Measurements from ENCODE around the gene VTA1. TPM values are rescaled to one million over a fixed set of nuclear protein-coding genes. Genes with fewer than 3 reads are reported as not detected.
"Not testable (repeated sequence)": the region's sequence is repeated elsewhere in the genome, so short reads cannot be mapped to it uniquely, and the experiment has no call there.

The VTA1 gene
- total RNA-seq, 3 donors from 2014 or later = 31.8 to 58.8 (median 40.2) TPM

DNA sequence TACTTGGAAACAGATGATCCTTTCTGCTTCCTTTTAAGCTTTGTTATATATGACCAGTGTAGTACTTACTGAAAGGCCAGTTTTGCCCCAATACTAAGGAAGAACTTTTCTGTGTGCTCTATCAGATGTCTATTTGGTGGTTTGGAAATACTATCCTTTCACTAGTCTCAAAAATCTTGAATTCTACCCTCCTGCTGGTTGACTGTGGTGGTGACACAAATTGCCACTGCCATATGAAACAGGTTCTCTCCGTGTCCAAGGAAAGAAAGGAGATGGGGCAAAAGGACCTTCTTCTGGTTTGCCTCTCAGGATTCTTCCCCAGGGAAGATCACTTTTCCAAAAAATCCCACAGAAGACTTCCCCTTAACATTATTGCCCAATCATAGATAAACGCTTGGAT is 8.2 kb upstream of the VTA1 start:
- DNase-seq (ENCODE audit: low spot score in 2 of 2) = no peak
- no peaks in the 10 kb centered on the region for H3K4me1 ChIP-seq
- H3K27me3 ChIP-seq = no peaks in the 10 kb centered on the region
- H3K9me3 ChIP-seq = no peaks in the 10 kb centered on the region
- H3K36me3 ChIP-seq = no peaks in the 10 kb centered on the region
- no peak overlapping the region for H3K4me3 ChIP-seq
- no peak overlapping the region for H3K27ac ChIP-seq
- TF ChIP-seq, protein P1, sequence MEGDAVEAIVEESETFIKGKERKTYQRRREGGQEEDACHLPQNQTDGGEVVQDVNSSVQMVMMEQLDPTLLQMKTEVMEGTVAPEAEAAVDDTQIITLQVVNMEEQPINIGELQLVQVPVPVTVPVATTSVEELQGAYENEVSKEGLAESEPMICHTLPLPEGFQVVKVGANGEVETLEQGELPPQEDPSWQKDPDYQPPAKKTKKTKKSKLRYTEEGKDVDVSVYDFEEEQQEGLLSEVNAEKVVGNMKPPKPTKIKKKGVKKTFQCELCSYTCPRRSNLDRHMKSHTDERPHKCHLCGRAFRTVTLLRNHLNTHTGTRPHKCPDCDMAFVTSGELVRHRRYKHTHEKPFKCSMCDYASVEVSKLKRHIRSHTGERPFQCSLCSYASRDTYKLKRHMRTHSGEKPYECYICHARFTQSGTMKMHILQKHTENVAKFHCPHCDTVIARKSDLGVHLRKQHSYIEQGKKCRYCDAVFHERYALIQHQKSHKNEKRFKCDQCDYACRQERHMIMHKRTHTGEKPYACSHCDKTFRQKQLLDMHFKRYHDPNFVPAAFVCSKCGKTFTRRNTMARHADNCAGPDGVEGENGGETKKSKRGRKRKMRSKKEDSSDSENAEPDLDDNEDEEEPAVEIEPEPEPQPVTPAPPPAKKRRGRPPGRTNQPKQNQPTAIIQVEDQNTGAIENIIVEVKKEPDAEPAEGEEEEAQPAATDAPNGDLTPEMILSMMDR (IDR thresholded peaks at IDR 0.05) = no peak
- no peak for TF ChIP-seq POLR2A (IDR thresholded peaks at IDR 0.05)
- no peak for TF ChIP-seq POLR2AphosphoS5 (IDR thresholded peaks at IDR 0.05)
- intact Hi-C loops (cut with DNase I; ENCODE audit: low total_unique reads) = no loop called here

DNA sequence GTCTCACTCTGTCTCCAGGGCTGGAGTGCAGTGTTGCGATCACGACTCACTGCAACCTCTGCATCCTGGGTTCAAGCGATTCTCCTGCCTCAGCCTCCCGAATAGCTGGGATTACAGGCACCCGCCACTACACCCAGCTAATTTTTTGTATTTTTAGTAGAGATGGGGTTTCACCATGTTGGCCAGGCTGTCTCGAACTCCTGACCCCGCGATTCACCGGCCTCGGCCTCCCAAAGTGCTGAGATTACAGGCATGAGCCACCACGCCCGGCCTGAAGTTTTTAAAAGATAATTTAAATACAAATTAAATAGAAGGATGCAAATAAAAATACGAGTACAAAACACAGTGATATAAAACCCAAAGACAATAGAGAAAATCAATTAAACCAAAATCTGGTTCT is 5.5 kb upstream of the VTA1 start:
- H3K27ac ChIP-seq; H3K36me3 ChIP-seq; intact Hi-C loops (cut with DNase I; ENCODE audit: low total_unique reads): not testable (repeated sequence)

GRCh38 chr6:142152746-142153145 is 5.7 kb downstream of the VTA1 start:
- Histone ChIP-seq H3K4me3 (no peak overlapping the region), H3K36me3 (no peaks in the 10 kb centered on the region), H3K9me3 (no peaks in the 10 kb centered on the region), H3K27me3 (no peaks in the 10 kb centered on the region), H3K27ac (no peak overlapping the region), H3K4me1 (peaks cover 0 to 11% of the 10 kb centered on the region in 2 donors)
- intact Hi-C loops (cut with DNase I; ENCODE audit: low total_unique reads) = loop anchor here (5.0 kb wide), 1 partner anchor 1070 kb away; no protein-coding TSS in a partner anchor
- no peak for DNase-seq (ENCODE audit: low spot score in 2 of 2)
- TF ChIP-seq, protein P1 (IDR thresholded peaks at IDR 0.05) = no peak
- TF ChIP-seq POLR2A (IDR thresholded peaks at IDR 0.05) (no peak), POLR2AphosphoS5 (IDR thresholded peaks at IDR 0.05) (no peak)

More for the DNA sequence above, 5.5 kb upstream of the VTA1 start:
- H3K4me3 ChIP-seq; DNase-seq (ENCODE audit: low spot score in 2 of 2); H3K27me3 ChIP-seq; H3K4me1 ChIP-seq; H3K9me3 ChIP-seq: not testable (repeated sequence)

DNA sequence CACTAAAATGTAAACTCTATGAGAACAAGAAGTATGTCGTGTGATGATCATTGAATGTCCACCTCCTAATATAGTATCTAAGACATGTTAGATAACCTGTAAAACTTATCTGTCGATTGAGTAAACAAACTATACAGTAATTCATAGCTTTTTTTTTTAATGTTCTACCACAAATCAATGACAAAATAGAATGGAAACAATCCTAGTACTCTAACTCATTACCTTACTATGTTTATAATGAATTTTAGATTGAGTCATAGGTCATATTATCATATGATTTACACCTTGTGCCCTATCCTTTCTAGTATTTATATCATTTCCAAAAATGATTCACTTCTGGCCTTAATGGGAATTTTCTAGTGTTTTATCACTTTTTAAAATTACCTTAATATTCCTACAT is 6.1 kb downstream of the VTA1 start:
- intact Hi-C loops (cut with DNase I; ENCODE audit: low total_unique reads) = loop anchor here (5.0 kb wide), 1 partner anchor 1069 kb away; no protein-coding TSS in a partner anchor
- no peak overlapping the region for H3K4me3 ChIP-seq
- no peaks in the 10 kb centered on the region for H3K36me3 ChIP-seq
- TF ChIP-seq POLR2AphosphoS5 (IDR thresholded peaks at IDR 0.05) (no peak), POLR2A (IDR thresholded peaks at IDR 0.05) (no peak)
- TF ChIP-seq, protein P1 (IDR thresholded peaks at IDR 0.05) = no peak
- peaks cover 0 to 7% of the 10 kb centered on the region in 2 donors for H3K4me1 ChIP-seq
- H3K27ac ChIP-seq = no peak overlapping the region
- no peak for DNase-seq (ENCODE audit: low spot score in 2 of 2)
- H3K9me3 ChIP-seq = no peaks in the 10 kb centered on the region
- no peaks in the 10 kb centered on the region for H3K27me3 ChIP-seq

- H3K36me3 ChIP-seq = no peaks in the 10 kb centered on the region
- H3K4me1 ChIP-seq = peaks cover 0 to 3% of the 10 kb centered on the region in 2 donors
- H3K27me3 ChIP-seq = no peaks in the 10 kb centered on the region
- H3K27ac ChIP-seq = no peak overlapping the region
- TF ChIP-seq, protein P1 (IDR thresholded peaks at IDR 0.05) = no peak
- TF ChIP-seq POLR2A (IDR thresholded peaks at IDR 0.05) = no peak
- TF ChIP-seq POLR2AphosphoS5 (IDR thresholded peaks at IDR 0.05) = no peak
- H3K4me3 ChIP-seq = no peak overlapping the region
- intact Hi-C loops (cut with DNase I; ENCODE audit: low total_unique reads) = loop anchor here (5.0 kb wide), 1 partner anchor 1068 kb away; no protein-coding TSS in a partner anchor
- no peaks in the 10 kb centered on the region for H3K9me3 ChIP-seq
- no peak for DNase-seq (ENCODE audit: low spot score in 2 of 2)
These were observed 7.3 kb downstream of the VTA1 start for GRCh38 chr6:142154336-142154735.

- H3K36me3 ChIP-seq = no peaks in the 10 kb centered on the region
- DNase-seq (ENCODE audit: low spot score in 2 of 2) = no peak
- TF ChIP-seq, protein P1 (IDR thresholded peaks at IDR 0.05) = no peak
- no peak for TF ChIP-seq POLR2AphosphoS5 (IDR thresholded peaks at IDR 0.05)
- TF ChIP-seq POLR2A (IDR thresholded peaks at IDR 0.05) = no peak
- intact Hi-C loops (cut with DNase I; ENCODE audit: low total_unique reads) = no loop called here
- no peaks in the 10 kb centered on the region for H3K9me3 ChIP-seq
- no peak overlapping the region for H3K27ac ChIP-seq
- H3K4me1 ChIP-seq = peaks cover 0 to 3% of the 10 kb centered on the region in 2 donors
- H3K27me3 ChIP-seq = no peaks in the 10 kb centered on the region
- no peak overlapping the region for H3K4me3 ChIP-seq
These were observed 8.0 kb downstream of the VTA1 start for GRCh38 chr6:142155091-142155490.
